ENCODE measurements around the gene SRGAP2.
"Not testable (repeated sequence)": the region's sequence is repeated elsewhere in the genome, so short reads cannot be mapped to it uniquely, and the experiment has no call there.

Gene SRGAP2

GRCh38 chr1:206205569-206205968 is 2.2 kb downstream of the SRGAP2 start:
- DNase-seq (ENCODE audit: low spot score), result not testable (repeated sequence)

GRCh38 chr1:206210802-206211201 is 7.5 kb downstream of the SRGAP2 start:
- not testable (repeated sequence) for DNase-seq (ENCODE audit: low spot score)

- DNase-seq (ENCODE audit: low spot score), result not testable (repeated sequence)
Observed at GRCh38 chr1:206215600-206216392, 12.5 kb downstream of the SRGAP2 start.

GRCh38 chr1:206218285-206218684 is 14.9 kb downstream of the SRGAP2 start:
- DNase-seq (ENCODE audit: low spot score), result not testable (repeated sequence)

- DNase-seq (ENCODE audit: low spot score), result not testable (repeated sequence)
Observed at GRCh38 chr1:206218765-206219164, 15.4 kb downstream of the SRGAP2 start.

- DNase-seq (ENCODE audit: low spot score), result not testable (repeated sequence)
Observed at GRCh38 chr1:206219514-206220331, 16.4 kb downstream of the SRGAP2 start.

GRCh38 chr1:206220332-206221000 is 17.1 kb downstream of the SRGAP2 start:
- not testable (repeated sequence) for DNase-seq (ENCODE audit: low spot score)

- DNase-seq (ENCODE audit: low spot score), result not testable (repeated sequence)
Observed at GRCh38 chr1:206221585-206221984, 18.2 kb downstream of the SRGAP2 start.

GRCh38 chr1:206224190-206224776 is 20.9 kb downstream of the SRGAP2 start:
- DNase-seq (ENCODE audit: low spot score), result not testable (repeated sequence)

- not testable (repeated sequence) for DNase-seq (ENCODE audit: low spot score)
Observed at GRCh38 chr1:206225386-206225785, 22.0 kb downstream of the SRGAP2 start.

GRCh38 chr1:206226886-206227285 is 23.5 kb downstream of the SRGAP2 start:
- DNase-seq (ENCODE audit: low spot score), result not testable (repeated sequence)

GRCh38 chr1:206229286-206229685 is 25.9 kb downstream of the SRGAP2 start:
- DNase-seq (ENCODE audit: low spot score), result not testable (repeated sequence)

GRCh38 chr1:206231989-206232388 is 28.6 kb downstream of the SRGAP2 start:
- not testable (repeated sequence) for DNase-seq (ENCODE audit: low spot score)

- DNase-seq (ENCODE audit: low spot score), result not testable (repeated sequence)
Observed at GRCh38 chr1:206232970-206233645, 29.8 kb downstream of the SRGAP2 start.

GRCh38 chr1:206234189-206234916 is 31.0 kb downstream of the SRGAP2 start:
- DNase-seq (ENCODE audit: low spot score), result not testable (repeated sequence)

GRCh38 chr1:206235190-206235589 is 31.8 kb downstream of the SRGAP2 start:
- not testable (repeated sequence) for DNase-seq (ENCODE audit: low spot score)

GRCh38 chr1:206240288-206240687 is 36.9 kb downstream of the SRGAP2 start:
- not testable (repeated sequence) for DNase-seq (ENCODE audit: low spot score)

GRCh38 chr1:206243335-206243734 is 40.0 kb downstream of the SRGAP2 start:
- DNase-seq (ENCODE audit: low spot score), result not testable (repeated sequence)

GRCh38 chr1:206245479-206245878 is 42.1 kb downstream of the SRGAP2 start:
- not testable (repeated sequence) for DNase-seq (ENCODE audit: low spot score)

- DNase-seq (ENCODE audit: low spot score), result not testable (repeated sequence)
Observed at GRCh38 chr1:206246129-206246886, 43.0 kb downstream of the SRGAP2 start.

Data from AG08396 (cell line).